Hair follicular keratinocyte (primary cell): Measurements from ENCODE around the gene ZSWIM9. TPM values are rescaled to one million over a fixed set of nuclear protein-coding genes. Genes with fewer than 3 reads are reported as not detected.

Experiments
- total RNA-seq: library from RNA; depleted of rRNA; stranded (reverse); fragments of >200 nt; gene quantifications from 2 replicates; pipeline ENCODE4 v1.2.3, GENCODE V29; 2015

Gene ZSWIM9
- 1.7 and 2.3 TPM in 2 replicates for total RNA-seq

GRCh38 chr19:48169939-48170803 lies at the start of gene ZSWIM9, which contains the start of gene LIG1:
ZSWIM9 (plus strand) TSS chr19:48170680; CDS start chr19:48171803, 1,123 bp downstream.
LIG1 (minus strand) TSS chr19:48170344; CDS start chr19:48165566, 4,778 bp downstream.

Other genes with a start within 250 kb of the ZSWIM9 start
- gene BSPH1, start 178.5 kb upstream of the ZSWIM9 start, total RNA-seq: not detected in 2 replicates
- not detected in 2 replicates for gene ELSPBP1, start 176.0 kb upstream of the ZSWIM9 start, total RNA-seq
- gene CABP5, start 126.6 kb upstream of the ZSWIM9 start, total RNA-seq: not detected in 2 replicates
- 0.70 and 0.99 TPM in 2 replicates for gene PLA2G4C, start 59.9 kb upstream of the ZSWIM9 start, total RNA-seq
- 30.8 and 66.1 TPM in 2 replicates for gene LIG1, start 336 bp upstream of the ZSWIM9 start, total RNA-seq
- gene CARD8, start 85.2 kb downstream of the ZSWIM9 start, total RNA-seq: 4.9 and 5.2 TPM in 2 replicates
- 0.72 and 1.7 TPM in 2 replicates for gene ZNF114, start 99.4 kb downstream of the ZSWIM9 start, total RNA-seq
- 54.1 and 100.0 TPM in 2 replicates for gene EMP3, start 154.9 kb downstream of the ZSWIM9 start, total RNA-seq
- 4.1 and 4.7 TPM in 2 replicates for gene TMEM143, start 193.3 kb downstream of the ZSWIM9 start, total RNA-seq
- gene SYNGR4, start 193.7 kb downstream of the ZSWIM9 start, total RNA-seq: not detected in 2 replicates
- 135 and 149 TPM in 2 replicates for gene KDELR1, start 220.9 kb downstream of the ZSWIM9 start, total RNA-seq
- 0.16 TPM in 1 of 2 replicates, not detected in the other for gene GRIN2D, start 223.0 kb downstream of the ZSWIM9 start, total RNA-seq